GM21526 (cell line): ENCODE results near the gene CCDC92.
A peak's percentile ranks its signal among the peaks of the same experiment; 100 is the strongest.

Experiments used
- ATAC-seq: cut with Tn5 transposase; IDR thresholded peaks from one replicate; pipeline ENCODE4 v1.9.1; 2021; ENCODE audit warnings: moderate library complexity; ENCODE audit not compliant: unreplicated experiment, low FRiP score

The CCDC92 gene

DNA sequence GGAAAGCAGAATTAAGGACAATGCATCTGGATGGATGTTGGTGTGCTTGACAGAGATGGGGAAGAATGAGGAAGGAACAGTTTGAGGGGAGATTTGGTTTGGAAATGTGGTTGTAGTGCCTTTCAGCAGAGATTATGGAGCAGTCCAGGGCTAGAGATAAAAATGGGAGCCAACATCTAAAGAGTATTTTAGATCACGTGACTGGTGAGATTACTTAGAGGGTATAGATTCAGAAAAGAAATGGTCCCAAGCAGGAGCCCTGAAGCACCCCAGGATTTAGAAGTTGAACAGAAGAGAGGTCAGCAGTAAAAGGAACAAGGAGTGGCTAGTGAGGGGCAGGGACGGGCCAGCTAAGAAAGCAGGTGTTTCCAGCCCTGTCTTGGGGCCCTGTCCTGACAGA is 30.0 kb upstream of the CCDC92 start:
- ATAC-seq, result no peak

DNA sequence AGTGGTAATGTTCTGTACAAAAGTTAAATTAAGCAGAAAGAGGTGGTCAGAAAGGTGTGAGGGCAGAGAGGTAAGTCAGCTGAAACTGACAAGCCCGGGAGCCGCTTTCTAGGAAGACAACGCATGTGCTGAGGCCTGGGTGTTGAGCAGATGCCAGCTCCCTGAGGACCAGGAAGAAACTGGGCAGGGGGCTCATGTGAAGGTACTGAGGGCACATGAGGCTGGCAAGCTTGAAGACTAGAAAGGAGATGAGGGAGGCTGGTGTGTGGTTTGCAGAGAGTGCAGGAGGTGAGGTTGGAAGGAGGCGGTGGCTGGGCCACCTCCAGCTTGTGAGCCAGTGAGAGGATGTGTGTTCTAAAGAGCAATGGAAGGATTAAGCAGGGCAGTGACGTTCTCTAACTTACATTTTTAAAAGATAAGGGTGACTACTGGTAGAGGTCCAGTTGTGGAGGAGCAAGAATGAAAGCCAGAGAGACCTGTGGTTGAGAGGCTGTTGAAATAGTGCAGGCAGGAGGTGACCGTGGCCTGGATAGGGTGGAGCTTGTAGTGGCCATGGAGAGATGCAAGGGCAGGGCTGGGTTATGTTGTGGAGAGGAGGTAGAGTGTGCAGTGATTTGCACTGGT is 29.5 kb upstream of the CCDC92 start:
- ATAC-seq, result no peak

DNA sequence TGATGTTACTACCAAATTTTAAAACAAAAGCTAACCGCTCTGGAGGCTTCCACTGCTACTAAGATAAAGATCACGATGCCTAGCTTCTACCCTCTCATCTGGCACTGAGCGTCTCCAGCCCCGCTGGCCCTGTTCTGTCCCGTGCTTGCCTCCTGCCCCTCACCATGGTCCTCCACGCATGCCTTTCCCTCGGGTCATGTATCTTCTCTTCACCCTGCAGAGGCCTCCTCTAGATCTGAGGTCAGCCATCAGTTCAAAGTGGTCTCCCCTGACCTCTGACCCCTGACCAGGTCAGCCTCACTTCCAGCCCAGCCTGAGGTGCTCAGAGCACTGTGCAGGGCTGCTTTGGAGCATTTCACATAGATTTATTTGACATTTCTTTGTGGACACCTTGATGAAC is 28.7 kb upstream of the CCDC92 start:
- no peak for ATAC-seq

DNA sequence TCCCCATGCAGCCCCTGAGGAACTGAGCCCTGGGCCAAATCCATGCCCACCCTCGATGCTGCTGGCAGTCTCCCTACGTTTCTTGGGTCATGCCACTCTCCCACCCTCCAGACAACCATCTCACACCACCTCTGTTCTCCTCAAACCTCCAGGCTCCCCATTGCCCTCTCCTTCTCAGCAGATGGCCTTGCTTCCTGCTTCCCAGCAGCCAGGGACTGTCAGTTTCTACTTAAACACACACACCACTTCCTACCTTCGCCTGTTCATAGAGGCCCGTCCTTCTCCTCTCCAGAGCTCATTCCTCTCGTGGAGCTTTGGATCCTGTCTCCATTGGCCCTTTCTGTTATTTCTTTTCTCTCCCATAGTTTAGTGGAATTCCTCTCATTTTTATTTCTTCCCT is 27.5 kb upstream of the CCDC92 start:
- no peak for ATAC-seq

DNA sequence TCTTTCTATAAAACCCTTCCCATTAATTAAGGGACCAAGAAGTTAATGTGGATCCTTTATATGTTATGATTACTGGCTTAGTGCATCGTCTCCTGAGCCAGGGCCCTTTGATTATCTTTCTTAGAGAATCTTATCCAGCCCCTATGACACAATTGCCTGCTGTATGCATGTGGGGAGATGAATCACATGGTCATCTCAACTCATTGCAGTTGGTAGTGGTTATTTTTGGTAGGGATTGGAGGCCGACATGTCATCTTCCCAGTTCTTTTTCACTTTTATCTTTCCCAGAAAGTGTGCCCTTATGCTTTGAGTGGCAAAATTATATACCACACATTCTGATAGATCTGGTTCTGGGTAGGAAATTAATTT is 26.3 kb upstream of the CCDC92 start:
- ATAC-seq, result no peak

DNA sequence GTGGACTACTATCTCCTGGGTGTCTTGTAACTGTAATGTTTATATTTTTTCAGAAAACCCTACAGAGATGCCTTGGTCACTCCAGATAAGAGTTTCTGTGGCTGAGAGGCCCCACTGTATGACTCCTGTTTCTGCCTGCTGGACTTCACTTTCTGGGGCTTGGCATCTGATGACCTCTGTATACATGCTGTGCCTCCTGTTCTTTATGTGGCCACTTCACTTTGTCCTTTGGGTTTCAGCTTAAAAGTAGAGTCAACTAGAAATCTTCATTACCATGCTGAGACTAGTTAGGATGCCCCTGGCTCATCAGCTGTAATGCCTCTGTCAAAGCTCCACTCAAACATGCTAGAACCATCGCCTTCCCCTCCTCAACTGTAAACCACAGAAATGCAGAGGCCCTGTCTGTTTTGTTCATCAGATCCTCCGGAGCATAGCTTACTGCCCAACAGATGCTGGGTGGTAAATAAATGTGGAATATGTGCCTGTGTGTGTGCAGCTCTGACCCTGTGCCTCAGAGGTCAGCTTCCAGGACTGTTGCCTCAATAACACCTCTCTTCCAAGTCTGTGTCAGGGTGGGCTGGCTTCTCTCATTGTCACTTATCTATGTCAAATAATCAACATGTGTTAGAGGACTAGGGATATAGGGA is 25.8 kb upstream of the CCDC92 start:
- no peak for ATAC-seq

DNA sequence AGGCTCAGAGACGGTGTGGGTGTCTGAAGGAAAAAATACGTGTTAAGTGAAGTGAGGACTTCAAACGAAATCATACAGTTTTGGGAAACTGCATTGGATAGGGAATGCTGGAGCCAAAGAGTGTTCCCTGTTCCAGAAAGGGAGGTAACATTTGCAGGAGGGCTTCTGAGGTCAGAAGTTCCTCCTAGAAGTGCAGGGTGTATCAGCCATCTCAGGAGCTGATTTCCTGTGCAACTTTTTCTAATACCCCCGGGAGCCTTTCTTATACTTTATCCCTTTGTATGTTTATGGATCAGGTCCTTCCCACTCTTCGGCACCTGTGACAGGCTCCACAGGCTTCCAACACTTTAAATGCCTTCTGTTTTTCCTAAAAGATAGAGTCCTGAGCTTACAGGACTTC is 25.3 kb upstream of the CCDC92 start:
- ATAC-seq, result no peak

DNA sequence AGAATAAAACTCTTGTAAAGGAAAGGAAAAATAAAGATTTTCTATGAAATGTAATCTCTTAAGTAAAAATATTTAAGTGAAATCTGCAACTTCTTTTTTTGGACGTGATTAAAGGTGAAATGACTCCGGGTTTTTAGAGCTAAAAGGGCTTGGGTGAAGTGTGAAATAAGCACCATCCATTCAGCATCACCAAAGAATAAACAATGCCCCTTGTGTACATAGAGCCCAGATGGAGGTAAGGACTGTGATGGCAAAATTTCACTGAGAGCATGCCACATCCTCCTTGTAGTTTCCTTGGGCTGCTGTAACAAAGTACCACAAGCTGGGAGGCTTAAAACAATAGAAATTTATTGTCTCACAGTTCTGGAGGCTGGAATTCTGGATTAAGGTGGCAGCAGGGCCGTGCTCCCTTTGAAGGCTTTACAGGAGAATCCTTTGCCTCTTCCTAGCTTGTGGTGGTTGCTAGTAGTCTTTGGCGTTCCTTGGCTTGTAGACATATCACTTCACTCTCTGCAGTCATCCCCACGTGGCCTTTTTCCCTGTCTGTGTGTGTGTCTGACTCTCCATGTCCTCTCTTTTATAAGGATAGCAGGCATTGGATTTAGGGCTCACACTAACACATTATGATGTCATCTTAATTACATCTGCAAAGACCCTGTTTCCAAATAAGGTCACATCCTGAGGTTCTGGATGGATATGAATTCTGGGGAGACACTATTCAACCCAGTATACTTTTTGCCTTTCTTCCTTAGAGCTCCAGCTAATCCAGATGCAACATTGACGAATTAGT is 24.6 kb upstream of the CCDC92 start:
- no peak for ATAC-seq

DNA sequence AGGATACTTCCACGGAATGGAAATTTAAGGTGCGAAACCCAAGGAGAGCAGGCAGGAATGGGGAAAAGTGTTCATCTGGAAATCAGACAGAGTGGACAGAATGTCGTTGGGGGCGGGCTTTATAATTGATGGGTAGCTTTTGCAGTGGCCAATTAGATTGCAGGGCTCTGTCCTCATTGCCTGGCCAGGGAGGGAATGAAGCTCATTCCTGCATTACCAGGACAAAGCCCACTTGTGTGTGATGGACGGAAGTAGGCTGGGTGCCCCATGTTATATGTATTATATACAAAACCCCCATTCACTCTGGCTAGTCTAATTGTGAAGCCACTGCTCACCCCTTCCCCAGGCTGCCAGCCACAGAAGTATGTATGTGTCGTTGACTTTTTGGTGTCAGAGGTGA is 23.9 kb upstream of the CCDC92 start:
- ATAC-seq, result no peak

DNA sequence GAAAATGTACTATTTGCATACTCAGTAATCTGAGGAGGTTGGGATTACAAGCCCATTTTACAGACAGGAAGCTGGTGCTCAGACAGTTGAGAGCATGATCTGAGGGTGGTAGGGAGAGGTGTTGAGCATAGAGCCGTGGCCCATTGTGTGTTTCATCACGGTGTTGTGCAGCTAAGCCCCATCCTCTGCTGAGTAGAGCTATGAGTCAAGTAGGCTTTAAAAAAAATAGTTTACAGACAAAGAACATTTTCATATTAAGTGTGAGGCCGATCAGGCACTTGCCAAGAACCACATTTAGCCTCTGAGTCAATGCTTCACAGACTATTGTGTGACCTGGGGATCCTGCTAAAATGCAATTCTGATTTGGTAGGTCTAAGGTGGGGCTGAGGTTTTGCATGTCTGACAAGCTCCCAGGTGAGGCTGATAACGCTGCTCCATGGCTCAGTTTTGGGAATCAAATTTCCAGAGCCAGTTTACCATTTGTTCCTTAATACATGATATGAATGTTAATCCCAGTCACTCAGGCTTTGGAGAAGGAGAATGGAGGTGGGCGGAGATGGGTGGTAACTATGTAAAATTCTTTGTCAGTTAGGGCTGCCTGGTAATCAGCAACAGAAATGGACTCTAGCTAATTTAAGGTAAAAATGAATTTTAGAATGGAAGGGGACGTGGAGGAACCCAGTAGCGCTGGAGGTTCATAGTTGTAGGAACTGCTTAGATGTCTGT is 22.6 kb upstream of the CCDC92 start:
- no peak for ATAC-seq

DNA sequence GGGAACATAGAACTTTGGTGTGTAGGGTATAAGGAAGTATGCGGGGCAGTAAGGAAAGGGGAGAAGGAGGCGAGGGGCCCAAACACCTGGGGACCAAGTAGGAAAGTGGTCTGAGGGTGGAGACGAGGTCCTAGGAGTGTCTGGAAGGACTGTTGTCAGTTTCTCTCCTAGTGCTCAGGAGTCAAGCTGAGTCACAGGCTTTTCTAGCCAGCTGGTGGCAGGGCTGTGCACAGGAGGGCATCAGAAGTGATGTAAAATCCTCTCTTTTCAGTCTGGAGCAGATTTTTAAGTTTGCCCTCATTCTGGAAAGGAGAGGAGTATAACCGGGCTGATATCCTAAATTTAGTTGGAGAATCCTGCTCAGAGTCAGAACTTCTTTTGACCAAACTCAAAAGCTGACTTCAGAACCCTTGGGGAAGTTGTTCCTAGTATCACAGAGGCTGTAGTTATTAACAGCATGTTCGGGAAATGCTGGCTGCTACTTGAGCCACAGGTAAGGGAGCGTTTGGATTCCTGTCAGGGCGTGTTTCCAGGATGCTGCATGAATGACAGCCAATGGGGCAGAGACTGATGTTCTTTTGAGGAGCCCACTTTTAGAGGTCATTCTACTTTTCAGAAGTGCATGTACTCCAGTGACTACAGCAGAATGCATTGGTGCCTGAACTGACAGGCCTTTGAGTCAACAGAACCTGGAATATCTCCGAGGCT is 19.6 kb upstream of the CCDC92 start:
- ATAC-seq, result no peak

DNA sequence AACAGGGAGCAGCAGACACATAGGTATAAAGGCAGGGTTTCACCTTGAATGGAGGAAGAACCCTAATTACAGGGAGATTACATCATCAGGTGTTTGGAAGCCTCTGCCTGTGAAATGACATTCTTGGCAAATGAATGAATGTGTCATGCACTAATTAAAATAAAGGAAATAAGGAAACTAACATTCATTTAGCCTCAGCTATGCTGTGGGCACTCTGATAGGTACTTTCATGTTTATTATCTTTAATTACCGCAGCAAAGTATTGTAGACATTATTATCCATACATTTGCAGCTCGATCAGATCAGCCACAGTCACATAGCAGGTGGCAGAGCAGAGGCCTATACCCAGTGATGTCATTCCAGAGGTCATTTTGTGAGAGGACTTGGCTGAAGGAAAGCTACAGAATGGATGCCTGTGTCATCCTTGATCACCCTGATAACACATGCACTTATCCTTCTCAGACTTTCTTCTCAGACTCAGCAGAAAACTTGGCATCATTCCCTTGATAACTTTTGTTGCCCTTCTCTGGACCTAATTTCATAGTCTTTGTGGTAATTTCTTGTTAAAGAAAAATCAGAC is 18.8 kb upstream of the CCDC92 start:
- ATAC-seq, result no peak

DNA sequence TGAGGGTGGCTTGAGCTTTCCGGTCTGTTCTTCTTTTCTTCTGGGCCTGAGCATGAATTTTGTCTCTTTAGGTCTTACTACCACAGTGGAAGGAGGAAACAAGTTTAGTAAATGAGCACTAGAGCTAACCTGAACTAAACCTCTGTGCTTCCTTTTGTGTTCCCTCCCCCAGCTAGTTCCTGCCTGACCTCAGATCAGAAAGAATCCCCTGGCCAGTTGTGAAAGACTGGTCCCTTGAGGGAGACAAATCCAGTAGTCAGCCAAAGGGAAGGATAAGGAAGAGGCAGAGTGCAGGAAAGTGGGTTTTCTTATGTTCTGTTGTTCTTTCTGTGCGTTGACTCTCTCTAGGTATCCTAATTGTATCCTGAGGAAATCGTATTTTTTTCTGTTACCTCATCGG is 17.9 kb upstream of the CCDC92 start:
- ATAC-seq, result no peak

DNA sequence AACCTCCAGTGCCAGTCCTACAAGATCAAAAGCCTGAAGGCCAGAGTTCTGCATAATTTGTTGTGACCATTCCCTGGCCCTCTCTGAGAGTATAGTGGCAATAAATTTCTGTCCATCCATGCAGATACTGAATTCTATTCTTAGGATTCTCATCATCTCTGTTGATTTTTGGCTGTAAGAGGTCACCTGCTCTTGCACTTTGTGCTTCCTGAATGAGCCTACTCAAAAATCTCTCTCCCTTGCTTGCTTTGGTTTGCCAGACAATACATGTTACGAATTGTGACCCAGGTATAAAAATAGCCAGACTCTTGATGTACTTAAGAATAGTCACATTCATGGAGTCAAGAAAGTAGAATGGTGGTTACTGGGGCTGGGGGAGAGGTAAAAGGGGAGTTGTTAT is 17.1 kb upstream of the CCDC92 start:
- ATAC-seq, result no peak

DNA sequence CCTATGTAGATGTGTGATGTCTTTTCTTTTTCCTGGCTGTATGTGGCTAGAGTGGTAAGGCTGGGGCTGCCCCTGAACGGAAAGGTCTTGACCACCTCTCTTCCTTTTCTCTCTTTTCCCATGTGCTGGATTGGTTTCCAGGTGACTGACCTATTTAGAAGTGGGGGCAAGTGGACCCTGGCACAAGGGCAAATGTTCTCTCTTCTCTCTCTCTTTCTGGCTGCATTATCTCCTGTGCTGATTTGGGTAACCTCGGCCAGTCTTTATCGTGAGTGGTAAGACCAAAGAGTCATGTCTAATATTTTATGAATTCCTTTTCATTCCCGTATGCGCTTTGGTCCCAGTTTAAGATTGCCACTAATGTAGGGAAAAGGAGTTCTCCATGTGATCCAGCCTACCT is 16.5 kb upstream of the CCDC92 start:
- no peak for ATAC-seq

DNA sequence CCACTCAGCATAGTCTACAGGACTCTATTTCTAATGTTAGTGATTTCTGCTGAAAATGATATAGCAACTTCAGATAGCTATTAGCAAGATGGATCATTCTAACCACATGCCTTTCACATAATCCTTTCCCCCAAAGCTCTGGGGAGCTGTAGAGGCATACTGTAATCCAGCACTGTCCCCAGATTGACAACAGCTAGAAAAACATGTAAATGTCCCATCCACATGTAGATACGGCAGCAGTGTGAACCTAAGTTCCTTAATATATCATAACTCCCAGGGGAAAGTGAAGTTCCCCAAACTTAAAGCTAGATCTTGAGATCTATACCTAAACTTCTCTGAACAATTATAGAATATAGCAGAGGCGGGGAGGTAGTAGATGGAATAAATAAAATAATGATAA is 14.4 kb upstream of the CCDC92 start:
- ATAC-seq, result no peak

DNA sequence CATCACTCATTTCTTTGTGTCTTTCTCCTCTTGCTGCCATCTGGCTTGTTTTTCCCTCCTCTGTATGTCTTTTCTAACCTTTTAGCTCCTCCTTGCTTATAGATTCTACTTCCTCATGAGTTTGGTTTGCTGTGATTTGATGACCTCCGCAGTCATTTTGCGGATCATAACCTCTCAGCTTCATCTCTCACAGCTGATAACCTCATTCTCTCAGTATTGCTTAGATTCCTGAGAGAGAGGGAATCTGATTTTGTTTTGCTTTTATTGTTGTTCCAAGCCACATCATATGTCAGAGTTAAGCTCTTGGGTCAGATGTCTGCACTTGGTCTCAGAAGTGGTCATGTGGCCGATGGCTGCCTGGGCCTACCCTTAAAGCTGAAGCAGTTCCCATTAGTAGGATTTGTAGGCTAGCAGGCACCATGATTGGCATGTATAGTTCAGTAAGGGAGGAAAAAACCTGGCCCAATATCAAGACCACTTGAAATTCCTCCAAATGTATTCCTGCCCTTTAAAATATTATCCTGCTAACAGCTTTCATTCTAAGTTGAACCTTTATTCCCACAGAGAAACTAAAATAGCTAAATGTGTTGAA is 13.8 kb upstream of the CCDC92 start:
- no peak for ATAC-seq

DNA sequence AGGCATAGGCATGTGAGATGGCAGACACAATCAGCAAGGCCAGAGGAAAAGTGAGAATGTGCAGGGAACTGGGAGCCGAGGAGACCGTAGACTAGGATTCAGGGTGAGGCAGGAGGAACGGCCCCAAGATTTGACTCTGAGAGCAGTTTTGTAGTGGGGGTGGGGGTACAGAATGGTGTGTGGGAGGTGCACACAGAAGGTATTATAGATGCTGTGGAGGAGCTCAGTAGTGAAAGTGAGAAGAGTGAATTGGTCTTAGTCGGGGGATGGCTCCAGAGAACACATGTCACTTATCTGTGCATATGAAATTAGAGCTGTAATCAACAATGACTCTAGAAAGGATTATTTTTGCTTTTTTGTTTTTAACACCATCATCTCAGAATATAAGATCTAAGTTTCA is 12.3 kb upstream of the CCDC92 start:
- peak; percentile 50 for ATAC-seq

DNA sequence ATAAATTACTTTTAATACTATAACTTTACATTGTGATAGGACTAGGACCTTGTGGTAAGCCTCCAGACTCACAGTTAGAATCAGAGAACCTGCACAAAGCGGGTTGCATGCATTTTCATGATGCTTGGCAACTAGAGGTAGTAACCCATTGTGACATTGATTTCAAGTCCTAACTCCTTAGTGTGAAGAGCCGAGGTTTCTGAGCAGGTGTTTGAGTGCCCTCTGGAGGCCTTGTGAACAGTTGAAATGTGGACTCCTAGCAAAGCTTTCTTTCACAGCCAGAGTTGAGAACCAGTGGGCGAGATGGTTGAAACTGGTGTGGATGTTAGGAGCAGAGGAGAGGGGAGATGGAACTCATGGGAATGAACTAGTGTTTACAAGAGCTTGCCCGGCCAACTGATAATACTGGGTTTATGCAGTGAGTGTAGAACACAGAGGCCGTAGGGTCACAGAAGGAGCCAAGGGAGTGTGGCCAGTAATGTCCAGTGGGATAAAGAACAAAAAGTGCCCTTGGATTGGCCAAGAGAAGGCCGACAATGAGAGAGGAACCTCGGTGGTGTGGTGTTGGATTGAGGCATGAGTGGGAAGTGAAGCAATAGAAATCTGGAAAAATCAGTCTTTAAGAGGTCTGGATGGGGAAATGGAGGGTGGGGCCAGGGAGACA is 11.3 kb upstream of the CCDC92 start:
- no peak for ATAC-seq

DNA sequence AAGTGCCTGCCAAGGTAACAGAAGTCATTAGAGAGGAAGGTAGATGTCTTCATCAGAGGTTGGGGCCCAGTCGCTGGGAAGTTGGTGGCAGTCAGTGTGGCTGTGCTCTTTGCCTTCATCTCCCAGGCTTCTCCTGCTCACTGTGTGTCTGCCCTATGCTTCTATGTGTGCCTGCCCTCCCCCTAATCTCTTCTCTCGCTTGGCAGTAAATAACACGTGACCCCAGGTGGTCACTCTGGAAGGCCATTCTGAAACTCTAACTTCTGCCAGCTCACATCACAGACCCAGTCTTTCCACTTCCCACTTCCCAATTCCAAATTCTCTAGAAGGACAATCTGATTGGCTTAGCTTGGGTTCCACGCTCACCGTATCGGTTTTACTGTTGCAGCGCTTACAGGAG is 9.6 kb upstream of the CCDC92 start:
- no peak for ATAC-seq
